Stomach (tissue), 9 donors: ENCODE data around the gene NEDD4L. TPM values are rescaled to one million over a fixed set of nuclear protein-coding genes. Genes with fewer than 3 reads are reported as not detected.

Experiments used
- DNase-seq, 2 donors: peaks; one replicate each; pipeline versions ENCODE4 v3.0.0 to v3.0.0-alpha.2; 2013 to 2019
- H3K27ac ChIP-seq, 5 donors: fragments of 200-600 bp in 4 of 5; sonication (generic) in 4 of 5; one replicate each; pipeline ENCODE4 v1.5.1; 2013 to 2019; ENCODE audit warnings: mild to moderate bottlenecking in 1 of 5, moderate library complexity in 1 of 5
- H3K27me3 ChIP-seq, 3 donors: fragments of 200-600 bp; sonication (generic); one replicate each; pipeline ENCODE4 v1.5.1; 2017 to 2019; ENCODE audit warnings: mixed run types in 1 of 3
- H3K36me3 ChIP-seq, 4 donors: fragments of 200-600 bp; sonication (generic); 1 replicate in 3 of 4; 2 replicates in 1 of 4; pipeline ENCODE4 v1.5.1; 2016 to 2019
- H3K4me1 ChIP-seq, 4 donors: fragments of 200-600 bp; sonication (generic); one replicate each; pipeline ENCODE4 v1.5.1; 2016 to 2019
- H3K4me3 ChIP-seq, 4 donors: fragments of 200-600 bp; sonication (generic) in 3 of 4; one replicate each; pipeline ENCODE4 v1.5.1; 2016 to 2019; ENCODE audit warnings: mild to moderate bottlenecking in 1 of 4
- H3K9me3 ChIP-seq, 4 donors: fragments of 200-600 bp; sonication (generic); one replicate each; pipeline ENCODE4 v1.5.1; 2016 to 2019
- EP300 ChIP-seq: sonication (generic); formaldehyde crosslinking; IDR thresholded peaks from one replicate; pipeline ENCODE4 v1.6.1; 2017; ENCODE audit warnings: antibody characterized with exemption
- POLR2A ChIP-seq, 4 donors: fragments of 450-650 bp; IDR thresholded peaks; one replicate each; pipeline ENCODE4 v1.6.1; 2016; ENCODE audit warnings: antibody characterized with exemption in 4 of 4, control low read depth in 2 of 4, mild to moderate bottlenecking in 1 of 4, moderate library complexity in 1 of 4
- POLR2AphosphoS5 ChIP-seq, 3 donors: sonication (generic); formaldehyde crosslinking; IDR thresholded peaks; one replicate each; pipeline ENCODE4 v1.6.1; 2016; ENCODE audit warnings: antibody characterized with exemption in 3 of 3
- WGBS, 5 donors: extraction: QIAGEN DNeasy Blood & Tissue Kit in 3 of 5; methylation state at CpG; one replicate each; pipeline versions ENCODE4 v1.1.5 to v1.1.7; 2013 to 2018; 5-methylcytosine and 5-hydroxymethylcytosine counted together
- intact Hi-C: fragments of 100-400 bp; cut with DNase I; formaldehyde crosslinking; loops from one replicate; pipeline ENCODE4 v1.15.1; 2023; ENCODE audit warnings: low total_unique reads
- polyA plus RNA-seq, 3 donors: library from polyadenylated mRNA; stranded (reverse); fragments of 200-250 nt; gene quantifications; one replicate each; pipeline ENCODE4 v1.2.3, GENCODE V29; 2013
- total RNA-seq, 5 donors: library from RNA; depleted of rRNA; stranded (reverse); fragments of >200 nt; gene quantifications; one replicate each; pipeline versions ENCODE4 v1.1.0 to v1.2.3, GENCODE V29; 2014 to 2016
- TF ChIP-seq, protein P1 (sequence below), 7 experiments: fragments of 450-650 bp in 4 of 7; fragments of 200-600 bp in 3 of 7; sonication (generic) in 3 of 7; IDR thresholded peaks; one replicate each; pipeline ENCODE4 v1.5.1; 2016 to 2019; ENCODE audit warnings: antibody characterized with exemption in 7 of 7, control low read depth in 2 of 7, mild to moderate bottlenecking in 1 of 7
- donor health status: healthy with polysubstance abuse.
- donor health status: Bipolar disorder and iron deficiency.
- donor health status: healthy.

NEDD4L gene
- total and polyA plus RNA-seq, 8 donors: 46.1 to 315 (median 129) TPM

- no peak overlapping the region for H3K4me3 ChIP-seq
- H3K36me3 ChIP-seq: no peaks in the 10 kb centered on the region
- peaks cover 17 to 57% (median 36%) of the 10 kb centered on the region in 4 donors for H3K4me1 ChIP-seq
- no peak overlapping the region for H3K27ac ChIP-seq
- H3K27me3 ChIP-seq: no peaks in the 10 kb centered on the region
- 79 to 98% (median 84%) methylated on average over 2 of the region's 2 CpGs for WGBS, 5 donors
- TF ChIP-seq POLR2AphosphoS5 (IDR thresholded peaks at IDR 0.05) (no peak), EP300 (no peak), POLR2A (IDR thresholded peaks at IDR 0.05) (no peak)
- TF ChIP-seq, protein P1, sequence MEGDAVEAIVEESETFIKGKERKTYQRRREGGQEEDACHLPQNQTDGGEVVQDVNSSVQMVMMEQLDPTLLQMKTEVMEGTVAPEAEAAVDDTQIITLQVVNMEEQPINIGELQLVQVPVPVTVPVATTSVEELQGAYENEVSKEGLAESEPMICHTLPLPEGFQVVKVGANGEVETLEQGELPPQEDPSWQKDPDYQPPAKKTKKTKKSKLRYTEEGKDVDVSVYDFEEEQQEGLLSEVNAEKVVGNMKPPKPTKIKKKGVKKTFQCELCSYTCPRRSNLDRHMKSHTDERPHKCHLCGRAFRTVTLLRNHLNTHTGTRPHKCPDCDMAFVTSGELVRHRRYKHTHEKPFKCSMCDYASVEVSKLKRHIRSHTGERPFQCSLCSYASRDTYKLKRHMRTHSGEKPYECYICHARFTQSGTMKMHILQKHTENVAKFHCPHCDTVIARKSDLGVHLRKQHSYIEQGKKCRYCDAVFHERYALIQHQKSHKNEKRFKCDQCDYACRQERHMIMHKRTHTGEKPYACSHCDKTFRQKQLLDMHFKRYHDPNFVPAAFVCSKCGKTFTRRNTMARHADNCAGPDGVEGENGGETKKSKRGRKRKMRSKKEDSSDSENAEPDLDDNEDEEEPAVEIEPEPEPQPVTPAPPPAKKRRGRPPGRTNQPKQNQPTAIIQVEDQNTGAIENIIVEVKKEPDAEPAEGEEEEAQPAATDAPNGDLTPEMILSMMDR (IDR thresholded peaks at IDR 0.05): no peak
- H3K9me3 ChIP-seq: no peaks in the 10 kb centered on the region
- intact Hi-C loops: no loop called here
- DNase-seq: no peak
Observed at GRCh38 chr18:58023108-58023507, 20.9 kb upstream of the NEDD4L start.

GRCh38 chr18:58024139-58024538 lies 19.9 kb upstream of the NEDD4L start:
- H3K36me3 ChIP-seq: no peaks in the 10 kb centered on the region
- peak overlapping the region in 2 of 5 donors; percentile 19 to 36 for H3K27ac ChIP-seq
- no peak overlapping the region for H3K4me3 ChIP-seq
- peaks cover 17 to 57% (median 36%) of the 10 kb centered on the region in 4 donors for H3K4me1 ChIP-seq
- WGBS, 5 donors: 20 to 26% (median 22%) methylated on average over 3 of the region's 3 CpGs
- intact Hi-C loops: no loop called here
- TF ChIP-seq POLR2AphosphoS5 (IDR thresholded peaks at IDR 0.05) (peak in 1 of 3 donors; percentile 27), POLR2A (IDR thresholded peaks at IDR 0.05) (no peak), EP300 (no peak)
- TF ChIP-seq, protein P1 (IDR thresholded peaks at IDR 0.05): no peak
- no peaks in the 10 kb centered on the region for H3K27me3 ChIP-seq
- no peaks in the 10 kb centered on the region for H3K9me3 ChIP-seq
- DNase-seq: peak in 1 of 2 donors; percentile 68

- TF ChIP-seq, protein P1 (IDR thresholded peaks at IDR 0.05): no peak
- no peak for TF ChIP-seq EP300
- TF ChIP-seq POLR2AphosphoS5 (IDR thresholded peaks at IDR 0.05): no peak
- TF ChIP-seq POLR2A (IDR thresholded peaks at IDR 0.05): no peak
- intact Hi-C loops: no loop called here
- DNase-seq: no peak
- Histone ChIP-seq H3K9me3 (no peaks in the 10 kb centered on the region), H3K27ac (peak overlapping the region in 2 of 5 donors; percentile 19 to 36), H3K4me3 (no peak overlapping the region), H3K27me3 (no peaks in the 10 kb centered on the region), H3K36me3 (no peaks in the 10 kb centered on the region), H3K4me1 (peaks cover 17 to 49% (median 33%) of the 10 kb centered on the region in 4 donors)
- WGBS, 5 donors: 85 to 89% (median 86%) methylated on average over 7 of the region's 7 CpGs
Observed at GRCh38 chr18:58025205-58025604, 18.8 kb upstream of the NEDD4L start.

GRCh38 chr18:58025733-58026132 lies 18.3 kb upstream of the NEDD4L start:
- H3K36me3 ChIP-seq: no peaks in the 10 kb centered on the region
- H3K27me3 ChIP-seq: no peaks in the 10 kb centered on the region
- H3K4me3 ChIP-seq: no peak overlapping the region
- no peaks in the 10 kb centered on the region for H3K9me3 ChIP-seq
- TF ChIP-seq EP300 (no peak), POLR2AphosphoS5 (IDR thresholded peaks at IDR 0.05) (no peak), POLR2A (IDR thresholded peaks at IDR 0.05) (no peak)
- TF ChIP-seq, protein P1 (IDR thresholded peaks at IDR 0.05): no peak
- H3K27ac ChIP-seq: no peak overlapping the region
- H3K4me1 ChIP-seq: peaks cover 17 to 44% (median 30%) of the 10 kb centered on the region in 4 donors
- WGBS, 5 donors: 37 to 58% (median 40%) methylated on average over 2 of the region's 2 CpGs
- no peak for DNase-seq
- intact Hi-C loops: no loop called here
